GM19193 (cell line): ENCODE results near the gene IL12B.

Source experiments
- POLR2A ChIP-seq: IDR thresholded peaks from 4 replicates; pipeline ENCODE4 v1.6.1; 2011; ENCODE audit not compliant: insufficient read depth, insufficient read length; ENCODE audit errors: extremely low read depth

IL12B gene

DNA sequence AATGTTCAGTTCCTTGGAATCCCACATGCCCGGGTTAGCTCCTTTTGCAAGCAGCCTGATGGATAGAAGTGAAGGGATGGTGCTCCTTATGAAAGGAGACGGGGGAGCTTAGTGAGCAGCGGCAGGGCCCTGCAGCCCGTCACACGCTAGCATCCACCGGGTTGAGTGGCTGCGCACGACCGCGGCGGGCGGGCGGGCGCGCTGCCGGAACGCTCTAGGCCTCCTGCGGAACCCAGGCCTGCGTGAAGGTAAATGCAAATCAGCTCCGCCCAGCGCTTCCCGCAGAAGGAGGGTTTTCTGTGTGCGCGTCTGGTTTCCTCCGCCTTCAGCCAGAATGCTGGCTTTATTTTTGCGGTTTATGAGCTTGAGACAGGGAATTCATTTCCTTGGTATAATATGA lies 19.8 kb downstream of the IL12B start:
- TF ChIP-seq POLR2A: no peak

DNA sequence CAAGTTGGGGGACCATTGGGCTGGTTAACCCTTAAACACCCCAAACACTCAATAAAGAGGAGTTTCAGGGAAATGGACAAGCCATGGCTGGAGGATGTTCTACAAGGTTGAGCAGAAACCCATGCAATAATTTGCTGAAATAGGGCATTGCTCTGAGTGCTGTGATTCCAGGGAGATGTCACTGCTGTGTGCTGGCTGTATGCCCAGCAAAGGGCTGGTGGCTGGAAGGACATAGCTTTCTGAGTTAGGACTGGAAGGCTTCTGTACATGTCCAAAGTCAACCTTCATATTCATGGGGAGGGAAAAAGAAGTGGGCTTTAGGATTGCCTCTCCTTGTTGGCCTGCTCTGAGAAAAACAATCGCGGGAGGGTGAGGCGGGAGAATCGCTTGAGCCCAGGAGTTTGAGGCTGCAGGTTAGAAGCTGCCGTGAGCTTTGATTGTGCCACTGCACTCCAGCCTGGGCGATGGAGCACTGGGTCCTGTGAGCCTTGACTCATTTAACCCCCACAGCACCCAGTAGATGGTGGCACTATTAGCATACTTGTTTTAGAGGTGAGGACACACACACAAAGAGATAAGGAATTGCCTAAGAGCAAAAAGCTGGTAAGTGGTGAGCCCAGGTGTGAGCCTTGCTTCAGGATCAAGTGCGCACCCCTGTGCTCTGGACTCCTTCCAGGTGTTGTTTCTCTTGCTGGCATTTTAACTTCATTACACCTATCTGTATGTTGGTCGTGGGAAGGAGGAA lies 20.4 kb downstream of the IL12B start:
- TF ChIP-seq POLR2A: no peak

DNA sequence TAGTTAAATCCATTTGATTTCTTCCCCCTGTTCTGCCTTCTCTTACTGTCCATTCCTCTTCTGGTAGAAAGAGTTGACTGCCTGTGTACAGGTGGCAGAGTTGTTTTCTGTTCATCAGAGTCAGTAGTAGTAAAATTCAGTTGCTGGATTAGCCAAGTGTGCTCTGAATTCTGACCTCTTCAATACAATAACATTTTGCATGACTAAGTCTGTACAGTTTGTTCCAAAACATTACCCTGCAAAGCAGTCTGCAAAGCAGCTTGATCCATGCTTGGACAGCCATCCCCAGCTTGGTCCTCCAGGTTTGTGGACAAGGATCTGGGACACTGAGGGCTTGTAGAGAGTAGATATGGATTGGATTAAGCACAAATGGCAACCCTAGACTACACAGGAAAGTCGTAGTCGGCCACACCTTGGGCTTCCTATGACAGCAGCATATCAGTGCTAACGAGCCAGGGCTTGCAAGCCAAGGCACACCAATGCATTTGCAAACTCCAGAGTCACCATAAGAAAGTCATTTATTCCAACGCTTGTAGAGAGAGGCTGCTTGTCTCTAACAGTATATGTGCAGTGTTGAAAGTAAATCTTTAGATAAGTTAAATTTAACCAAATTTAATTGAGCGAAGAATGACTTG lies 25.2 kb downstream of the IL12B start:
- TF ChIP-seq POLR2A: no peak

DNA sequence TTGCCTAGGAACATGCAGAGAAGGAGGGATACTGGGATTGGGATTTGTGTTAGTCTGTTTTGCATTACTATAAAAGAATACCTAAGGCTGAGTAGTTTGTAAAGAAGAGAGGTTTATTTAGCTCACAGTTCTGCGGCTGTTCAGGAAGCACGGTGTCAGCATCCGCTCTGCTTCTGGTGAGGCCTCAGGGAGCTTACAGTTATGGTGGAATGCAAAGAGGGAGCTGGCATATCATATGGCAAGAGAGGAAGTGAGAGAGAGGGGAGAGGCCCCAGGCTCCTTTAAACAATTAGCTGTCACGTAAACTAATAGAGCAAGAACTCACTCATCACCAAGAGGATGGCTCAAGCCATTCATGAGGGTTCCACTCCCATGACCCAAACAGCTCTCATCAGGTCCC lies 27.0 kb downstream of the IL12B start:
- TF ChIP-seq POLR2A: no peak

DNA sequence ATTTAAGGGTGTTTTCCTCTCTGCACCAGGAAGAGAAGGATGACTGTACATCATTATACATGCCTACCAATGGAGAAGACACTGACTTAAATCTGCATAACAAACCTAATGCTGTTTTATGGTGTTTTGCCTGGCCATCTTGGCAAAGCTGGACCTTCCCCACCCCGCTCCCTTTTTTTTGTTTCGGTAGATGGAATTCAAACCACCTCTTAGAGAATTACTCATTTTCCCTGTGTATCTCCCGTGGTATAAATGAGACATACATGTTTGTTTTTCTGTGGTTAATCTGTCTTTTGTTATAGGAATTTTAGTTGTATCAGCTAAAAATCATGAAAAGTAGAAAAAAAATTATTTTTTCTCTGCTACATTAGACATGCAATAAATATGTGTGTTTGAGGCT lies 28.8 kb downstream of the IL12B start:
- TF ChIP-seq POLR2A: no peak

DNA sequence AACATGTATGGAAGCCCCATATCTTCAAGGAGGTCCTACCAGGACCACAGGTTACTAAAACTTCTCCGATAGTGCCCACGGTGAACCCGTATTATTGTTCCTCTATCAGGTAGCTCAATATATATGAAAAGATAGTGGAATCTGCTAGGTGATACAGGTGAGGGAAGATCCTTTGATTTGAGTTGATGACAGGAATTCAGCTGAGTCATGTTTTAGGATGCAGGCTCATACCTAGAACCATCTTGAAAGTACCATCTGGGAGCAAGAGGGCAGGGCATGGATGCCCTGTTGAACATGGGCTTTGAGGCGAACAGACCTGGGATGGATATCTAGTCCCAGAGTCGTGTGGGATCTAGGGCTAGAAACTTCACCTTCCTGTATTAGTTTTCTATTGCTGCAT lies 35.4 kb downstream of the IL12B start:
- TF ChIP-seq POLR2A: no peak

DNA sequence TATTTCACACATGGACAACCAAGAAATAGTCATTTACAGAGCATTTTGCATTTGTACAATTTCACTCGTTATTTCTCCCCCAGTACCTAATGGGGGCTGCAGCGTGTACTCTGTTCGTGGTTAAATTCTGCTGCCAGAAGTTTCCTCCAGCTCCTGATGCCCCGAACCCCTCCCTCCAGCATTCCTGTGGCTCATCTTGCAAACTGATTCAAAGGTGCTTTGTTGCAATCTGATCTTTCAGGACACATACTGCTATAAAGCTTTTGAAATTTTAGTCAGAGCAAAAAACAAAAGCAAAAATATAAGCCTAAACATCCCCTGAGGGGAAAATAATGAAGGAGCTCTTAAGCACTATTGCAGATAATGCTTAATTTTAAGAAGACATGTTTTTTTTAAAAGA lies 39.5 kb downstream of the IL12B start:
- no peak for TF ChIP-seq POLR2A

DNA sequence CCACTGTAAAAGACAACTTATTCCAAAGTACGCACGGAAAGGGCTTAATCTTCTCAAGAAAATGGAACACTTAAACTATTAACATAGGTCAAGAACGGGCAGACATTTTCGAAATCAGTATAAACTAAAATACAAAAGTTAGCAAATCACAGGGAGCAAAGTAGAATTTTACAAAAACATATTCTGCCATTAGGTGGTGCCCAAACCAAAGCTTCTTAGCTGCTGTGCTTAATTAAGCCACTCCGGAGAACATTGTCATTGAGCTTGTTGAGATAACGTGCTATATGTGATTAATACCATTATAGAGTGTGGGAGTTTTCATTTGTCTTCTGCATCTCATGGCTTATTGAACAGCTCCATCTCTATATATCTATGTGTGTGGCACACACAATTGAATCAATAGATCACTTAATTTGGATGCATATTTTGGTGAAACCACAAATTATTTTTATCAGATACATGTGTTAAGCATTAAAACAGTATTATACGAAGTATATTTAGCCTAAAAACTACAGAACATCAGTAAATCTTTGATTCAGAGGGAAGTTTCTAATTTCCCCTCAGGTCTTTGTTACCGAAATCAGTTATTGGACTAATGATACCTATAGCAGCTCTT lies 43.8 kb downstream of the IL12B start:
- TF ChIP-seq POLR2A: no peak

DNA sequence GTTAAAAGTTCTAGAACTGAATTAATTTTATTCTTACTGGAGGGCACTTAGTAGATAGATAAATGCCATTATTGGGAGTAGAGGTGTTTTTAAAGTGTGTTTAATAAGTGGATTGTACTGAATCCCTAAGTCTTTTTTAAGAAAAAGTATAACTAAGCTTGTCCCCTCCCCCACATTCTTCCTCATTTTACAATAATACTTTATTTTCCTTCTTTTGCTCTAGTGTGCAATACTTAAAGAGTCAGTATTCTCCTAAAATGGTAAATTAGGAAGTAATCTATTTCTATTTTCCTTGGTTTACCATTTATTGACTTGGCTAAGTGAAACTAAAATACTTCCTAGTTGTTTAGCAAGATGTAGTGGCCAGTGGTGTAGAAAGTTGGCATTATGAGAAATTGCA lies 55.6 kb downstream of the IL12B start:
- TF ChIP-seq POLR2A: no peak

DNA sequence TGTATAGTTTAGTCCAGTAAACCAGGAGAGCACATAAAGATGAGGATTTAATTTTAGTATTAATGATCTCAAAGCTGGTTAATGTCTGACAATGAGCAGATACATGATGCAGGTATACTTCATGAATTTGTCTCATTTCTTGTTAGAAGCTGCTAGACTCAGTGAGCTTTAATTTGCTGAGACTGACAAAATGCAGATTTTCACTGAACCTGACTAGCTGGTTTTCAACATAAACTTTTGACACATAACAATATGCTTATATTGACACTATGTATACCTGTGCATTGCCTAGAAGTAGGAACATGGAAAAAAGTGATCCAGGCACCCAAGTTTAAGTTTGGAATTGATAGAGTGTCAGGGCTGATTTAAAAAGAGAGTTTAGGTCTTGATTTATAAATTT lies 56.4 kb downstream of the IL12B start:
- TF ChIP-seq POLR2A: no peak

DNA sequence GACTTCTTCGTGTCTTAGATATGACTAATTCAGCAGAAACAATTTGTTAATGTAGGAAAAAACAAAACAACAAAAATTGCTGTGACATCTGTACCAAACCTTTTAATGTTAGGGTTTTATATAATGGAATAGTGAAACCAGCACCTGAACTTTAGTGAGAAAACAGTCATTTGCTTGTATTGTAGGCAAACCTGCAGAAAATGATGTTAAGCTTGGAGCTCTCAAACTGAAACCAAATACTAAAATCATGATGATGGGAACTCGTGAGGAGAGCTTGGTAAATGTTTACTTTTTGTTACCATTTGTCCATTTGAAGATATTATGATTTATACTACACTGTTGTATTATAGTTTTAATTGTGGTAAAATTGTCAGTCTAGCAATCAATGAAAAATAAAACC lies 60.6 kb downstream of the IL12B start:
- TF ChIP-seq POLR2A: no peak
